HG03565 (cell line): ENCODE measurements around the gene WDR13.
"Not testable (repeated sequence)": the region's sequence is repeated elsewhere in the genome, so short reads cannot be mapped to it uniquely, and the experiment has no call there.

Experiments used
- ATAC-seq: cut with Tn5 transposase; IDR thresholded peaks from one replicate; pipeline ENCODE4 v1.9.1; 2021; ENCODE audit warnings: mild to moderate bottlenecking, moderate library complexity; ENCODE audit not compliant: unreplicated experiment

Gene WDR13

DNA sequence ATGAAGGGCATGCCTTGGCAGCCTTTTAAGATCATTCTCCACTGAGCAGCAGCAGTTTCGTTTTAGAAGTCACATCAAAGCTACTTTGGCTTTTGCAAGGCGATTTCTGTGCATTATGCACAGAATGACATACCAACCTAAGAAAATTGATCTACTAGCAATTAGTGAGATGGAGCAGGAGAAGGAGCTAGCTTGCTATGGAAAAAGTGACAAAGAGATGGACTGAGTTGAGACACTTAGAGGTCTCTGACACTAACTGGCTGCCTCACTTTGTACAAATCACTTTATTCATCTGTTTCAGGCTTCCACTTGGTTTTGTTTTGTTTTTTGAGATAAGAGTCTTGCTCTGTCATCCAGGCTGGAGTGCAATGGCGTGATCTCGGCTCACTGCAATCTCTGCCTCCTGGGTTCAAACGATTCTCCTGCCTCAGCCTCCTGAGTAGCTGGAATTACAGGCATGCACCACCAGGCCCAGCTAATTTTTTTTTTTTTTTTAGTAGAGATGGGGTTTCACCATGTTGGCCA is 54.8 kb downstream of the WDR13 start:
- ATAC-seq: not testable (repeated sequence)

DNA sequence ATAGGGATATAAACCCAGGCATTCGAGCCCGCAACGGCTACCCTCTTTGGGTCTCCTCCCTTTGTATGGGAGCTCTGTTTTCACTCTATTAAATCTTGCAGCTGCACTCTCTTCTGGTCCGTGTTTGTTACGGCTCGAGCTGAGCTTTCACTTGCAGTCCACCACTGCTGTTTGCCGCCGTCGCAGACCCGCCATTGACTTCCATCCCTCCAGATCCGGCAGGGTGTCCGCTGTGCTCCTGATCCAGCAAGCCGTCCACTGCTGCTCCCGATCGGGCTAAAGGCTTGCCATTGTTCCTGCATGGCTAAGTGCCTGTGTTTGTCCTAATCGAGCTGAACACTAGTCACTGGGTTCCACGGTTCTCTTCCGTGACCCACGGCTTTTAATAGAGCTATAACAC is 57.5 kb downstream of the WDR13 start:
- ATAC-seq: not testable (repeated sequence)
